NCI-H526 treated with DMSO at 0.1 percent for 48 hours (cell line): Measurements from ENCODE around the gene PHF21A.
"Not testable (repeated sequence)": the region's sequence is repeated elsewhere in the genome, so short reads cannot be mapped to it uniquely, and the experiment has no call there.

Source experiments
- DNase-seq: peaks from one replicate; lab custom pipeline; 2025; lab: John Stamatoyannopoulos, UW

PHF21A gene

DNA sequence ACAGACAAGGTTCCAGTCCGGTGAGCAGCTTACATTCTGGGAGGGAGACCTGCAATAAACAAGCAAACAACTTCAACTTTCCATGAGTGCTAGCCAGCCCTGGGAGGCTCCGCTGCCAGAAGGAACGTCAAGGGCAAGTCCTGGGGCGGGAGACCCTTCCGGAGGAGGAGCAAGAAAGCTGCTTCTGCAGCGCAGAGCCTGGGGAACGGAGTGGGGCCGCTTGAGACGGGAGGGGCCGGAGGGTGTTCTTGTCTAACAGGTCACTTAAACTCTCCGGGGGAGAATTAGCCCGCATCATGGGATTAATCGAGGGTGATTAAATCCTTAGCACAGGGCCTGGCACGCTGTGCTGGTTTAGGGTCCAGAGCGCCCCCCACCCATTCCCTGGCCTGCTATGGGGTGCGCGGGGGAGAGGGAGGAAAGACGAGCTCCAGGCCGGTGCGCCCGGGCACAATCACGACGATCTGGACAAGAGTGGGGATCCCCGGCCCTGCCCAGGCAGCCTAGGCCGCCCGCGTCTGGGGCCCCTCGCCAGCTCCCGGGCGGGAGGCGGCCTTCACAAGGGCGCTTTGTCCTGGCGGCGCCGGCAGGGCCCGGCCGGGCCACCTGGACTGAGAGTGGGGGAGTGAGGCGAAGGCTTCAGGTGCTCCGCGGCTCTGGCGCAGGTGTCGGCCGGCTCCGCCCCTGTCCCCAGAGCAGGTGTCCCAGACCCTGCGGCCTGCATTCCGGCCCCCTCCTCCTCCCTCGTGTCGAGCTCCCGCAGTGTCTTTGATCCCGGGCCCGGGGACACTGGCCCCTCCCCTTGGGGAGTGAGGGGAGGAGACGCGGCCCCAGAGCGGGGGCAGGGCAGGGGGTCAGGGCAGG is 199.5 kb downstream of the PHF21A start:
- peak; percentile 94 for DNase-seq

GRCh38 chr11:45920531-45921477 is 200.4 kb downstream of the PHF21A start:
- no peak for DNase-seq

GRCh38 chr11:45919806-45920530 is 201.3 kb downstream of the PHF21A start:
- no peak for DNase-seq

DNA sequence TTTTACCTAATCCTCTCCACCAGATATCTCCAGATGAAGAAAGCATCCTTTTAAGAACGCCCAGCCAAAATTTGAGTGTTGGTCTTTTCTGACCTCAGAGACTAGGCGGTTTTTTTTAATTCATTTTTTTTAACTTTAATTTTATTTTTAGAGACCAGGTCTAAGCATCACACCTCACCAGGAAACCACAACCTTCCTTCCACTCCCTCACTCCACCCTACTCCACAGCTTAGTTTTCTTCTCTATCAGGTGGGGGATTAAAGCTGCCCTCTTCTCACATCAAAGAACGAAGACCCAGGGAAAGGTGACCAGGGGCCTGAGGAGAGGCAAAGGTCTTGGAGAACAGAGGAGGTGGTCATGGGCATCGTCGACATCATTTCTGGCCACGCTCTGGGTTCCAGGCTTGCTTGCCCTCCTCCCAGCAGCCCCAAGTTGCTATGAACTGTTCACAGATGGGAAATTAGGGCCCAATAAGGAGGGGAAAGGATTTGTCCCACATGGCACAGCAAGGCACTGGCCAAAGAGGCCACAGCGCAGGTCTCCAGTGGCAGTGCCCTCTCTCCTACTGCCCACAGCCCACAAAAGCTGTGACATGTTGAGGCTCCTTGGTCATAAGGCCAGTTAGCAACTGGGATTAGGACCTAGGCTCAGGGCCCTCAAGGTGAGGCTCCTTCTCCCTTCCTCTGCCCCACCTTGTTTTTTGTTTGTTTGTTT is 202.1 kb downstream of the PHF21A start:
- DNase-seq = no peak

- DNase-seq = peak; percentile 72
Measured at GRCh38 chr11:45918331-45918941, 202.8 kb downstream of the PHF21A start.

DNA sequence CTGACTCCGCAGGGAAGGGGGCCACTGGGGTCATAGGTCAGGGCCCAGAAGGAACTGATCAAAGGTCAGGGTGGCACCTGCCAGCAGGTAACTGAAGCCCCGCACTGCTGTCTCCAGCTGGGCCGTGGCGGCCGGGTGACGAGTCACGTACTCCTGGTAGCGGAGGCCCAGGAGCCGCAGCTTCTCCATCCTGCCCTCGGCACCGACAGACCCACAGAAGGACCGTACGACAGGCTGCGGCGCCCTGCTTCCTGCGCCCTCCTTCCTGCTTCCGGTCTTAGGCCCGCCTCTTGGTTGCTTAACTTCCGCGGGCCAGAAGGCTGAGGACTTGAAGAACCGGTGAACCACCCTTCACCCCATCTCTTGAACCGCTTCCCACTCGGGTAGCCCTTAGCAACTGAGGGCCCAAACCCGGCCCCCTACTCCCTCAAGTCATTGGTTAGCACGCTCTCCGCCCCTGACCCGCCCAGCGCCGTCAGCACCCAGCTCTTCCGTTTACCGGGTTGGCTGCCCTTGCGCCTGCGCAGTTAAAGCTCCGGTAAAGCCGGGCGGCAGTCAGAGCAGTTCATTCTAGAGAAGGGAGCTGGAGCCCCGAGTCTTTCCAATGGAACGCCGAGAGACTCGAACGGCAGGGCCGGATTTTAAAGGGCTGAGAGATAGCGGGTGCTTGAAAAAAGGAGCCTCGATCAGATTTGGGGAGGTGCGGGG is 203.5 kb downstream of the PHF21A start, which contains the start of gene PEX16:
Gene PEX16 (minus strand): TSS at position 255 of the 708 bp plus-strand sequence. CDS start 66 bp downstream, at position 189.
- DNase-seq = peak; percentile 96

DNA sequence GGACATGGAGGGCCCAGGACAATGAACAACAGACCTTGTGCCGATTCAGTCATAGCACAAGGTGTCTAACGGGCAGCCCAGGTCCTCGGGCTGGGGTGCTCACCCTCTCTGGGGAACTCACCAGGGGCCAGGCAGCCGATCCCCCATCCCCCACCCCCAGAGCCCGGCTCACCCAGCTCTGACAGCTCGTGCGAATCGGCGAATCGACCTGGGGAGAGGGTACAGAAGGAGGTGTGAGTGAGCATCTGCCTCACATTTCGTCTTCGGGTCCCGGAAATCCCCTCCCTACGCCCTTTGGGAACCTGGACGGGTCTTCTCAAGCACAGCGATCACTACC is 204.0 kb downstream of the PHF21A start:
- DNase-seq = no peak

- DNase-seq = no peak
Measured at GRCh38 chr11:45915446-45915845, 205.8 kb downstream of the PHF21A start.

DNA sequence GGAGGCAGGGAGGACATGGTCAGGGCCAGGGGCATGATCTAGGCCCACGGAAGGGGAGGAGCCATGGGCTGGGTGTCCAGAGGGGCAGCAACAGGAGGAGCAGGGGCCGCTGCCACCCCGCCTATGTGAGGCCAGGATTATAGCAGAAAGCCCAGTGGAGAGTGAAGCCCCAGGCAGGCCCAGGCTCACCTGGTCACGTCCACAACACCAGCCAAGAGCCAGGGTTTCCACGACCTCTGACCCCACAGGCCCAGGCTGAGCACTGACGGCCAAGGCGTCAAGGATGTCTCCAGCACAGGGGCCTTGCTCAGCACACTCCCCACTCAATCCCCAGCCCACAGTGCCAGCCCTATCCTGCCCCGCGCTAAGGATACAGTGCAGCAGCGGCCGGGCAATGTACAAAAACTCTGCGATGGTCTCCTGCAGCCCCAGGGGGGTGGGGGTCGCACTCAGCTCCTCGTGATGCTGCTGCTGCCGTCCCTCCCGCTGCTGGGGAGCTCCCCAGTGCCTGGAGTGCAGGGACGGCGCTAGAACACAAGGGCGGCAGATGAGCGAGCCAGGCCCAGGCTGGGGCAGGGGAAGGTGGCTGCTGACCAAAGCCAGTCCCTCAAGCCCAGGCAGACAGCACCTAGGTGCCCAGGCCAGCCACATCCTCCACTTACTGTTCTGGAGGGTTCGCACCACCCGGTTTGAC is 207.2 kb downstream of the PHF21A start:
- no peak for DNase-seq

- no peak for DNase-seq
Measured at GRCh38 chr11:45913514-45913913, 207.7 kb downstream of the PHF21A start.

- no peak for DNase-seq
Measured at GRCh38 chr11:45910623-45911022, 210.6 kb downstream of the PHF21A start.

GRCh38 chr11:45909594-45910475 is 211.4 kb downstream of the PHF21A start:
- no peak for DNase-seq

DNA sequence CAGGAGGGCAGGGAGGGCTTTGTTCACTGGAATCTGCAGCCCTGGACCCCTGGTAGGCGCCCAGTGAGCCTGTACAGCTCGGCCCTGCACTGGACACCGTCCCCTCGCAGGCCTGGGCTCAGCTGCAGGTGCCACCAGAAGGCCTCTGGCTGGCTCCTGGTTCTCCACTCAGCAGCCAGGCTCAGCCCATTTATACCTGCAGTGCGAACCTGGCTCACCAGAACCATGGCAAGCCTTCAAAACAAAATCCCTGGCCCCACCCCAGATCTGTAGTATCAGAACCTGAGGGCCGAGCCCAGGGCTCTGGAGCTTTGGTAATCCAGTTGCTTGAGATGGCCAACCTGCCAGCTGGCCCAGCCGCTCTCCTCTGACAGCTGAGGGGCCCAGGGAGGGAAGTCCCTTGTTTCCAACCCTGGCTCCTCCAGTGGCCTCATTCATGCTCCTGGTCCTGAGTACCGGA is 213.3 kb downstream of the PHF21A start:
- DNase-seq = no peak

GRCh38 chr11:45906965-45907611 is 214.2 kb downstream of the PHF21A start, which contains the start of gene FREY1:
Gene FREY1, minus strand, starts transcription at chr11:45907271. Its CDS starts 26 bp downstream, at chr11:45907245.
- DNase-seq = no peak

DNA sequence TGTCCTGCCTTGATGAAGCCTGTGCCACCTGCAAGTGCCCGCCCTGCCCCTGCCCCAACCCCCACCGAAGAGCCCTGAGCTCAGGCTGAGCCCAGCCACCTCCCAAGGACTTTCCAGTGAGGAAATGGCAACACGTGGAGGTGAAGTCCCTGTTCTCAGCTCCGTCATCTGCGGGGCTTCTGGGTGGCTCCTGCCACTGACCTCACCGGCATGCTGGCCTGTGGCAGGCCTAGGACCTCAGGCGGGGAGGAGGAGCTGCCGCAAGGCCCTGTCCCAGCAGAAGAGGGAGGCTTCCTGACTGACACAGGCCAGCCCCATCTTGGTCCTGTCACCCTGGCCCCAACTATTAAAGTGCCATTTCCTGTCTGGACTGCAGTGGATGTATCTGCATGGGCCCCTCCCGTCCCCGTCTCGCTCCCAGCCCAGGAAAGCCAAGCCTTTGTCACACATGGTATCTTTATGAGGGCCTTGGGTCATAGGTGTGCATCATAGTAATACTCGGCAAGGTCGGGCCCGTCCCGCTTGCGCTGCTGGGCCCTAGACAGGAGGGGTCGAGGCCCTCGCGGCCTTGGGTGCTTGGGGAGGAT is 215.1 kb downstream of the PHF21A start:
- no peak for DNase-seq

DNA sequence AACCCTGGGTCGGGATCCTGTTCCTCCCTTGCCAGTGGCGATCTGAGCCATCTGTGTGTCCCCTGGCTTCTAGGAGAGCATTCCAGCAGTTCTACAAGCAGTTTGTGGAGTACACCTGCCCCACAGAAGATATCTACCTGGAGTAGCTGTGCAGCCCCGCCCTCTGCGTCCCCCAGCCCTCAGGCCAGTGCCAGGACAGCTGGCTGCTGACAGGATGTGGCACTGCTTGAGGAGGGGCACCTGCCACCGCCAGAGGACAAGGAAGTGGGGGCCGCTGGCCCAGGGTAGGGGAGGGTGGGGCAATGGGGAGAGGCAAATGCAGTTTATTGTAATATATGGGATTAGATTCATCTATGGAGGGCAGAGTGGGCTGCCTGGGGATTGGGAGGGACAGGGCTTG is 215.7 kb downstream of the PHF21A start:
- DNase-seq = not testable (repeated sequence)

DNA sequence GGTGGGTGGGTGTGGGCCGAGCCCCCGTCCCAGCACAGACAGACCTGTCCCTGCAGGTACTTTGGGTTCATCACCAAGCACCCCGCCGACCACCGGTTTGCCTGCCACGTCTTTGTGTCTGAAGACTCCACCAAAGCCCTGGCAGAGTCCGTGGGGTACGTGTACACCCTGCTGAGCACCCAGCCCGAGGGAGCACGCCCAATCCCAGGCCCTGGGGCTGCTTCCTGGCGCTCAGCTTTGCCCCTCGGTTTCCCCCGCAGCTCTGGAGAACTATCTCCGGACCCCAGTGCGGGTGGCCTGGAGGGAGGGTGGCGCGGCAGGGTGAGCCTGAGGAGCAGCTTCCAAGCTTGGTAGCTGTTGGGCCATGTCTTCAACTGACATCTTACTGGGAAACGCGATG is 216.2 kb downstream of the PHF21A start:
- no peak for DNase-seq
